Measurements from ENCODE around the gene GPAT3. TPM values are rescaled to one million over a fixed set of nuclear protein-coding genes. Genes with fewer than 3 reads are reported as not detected.

The GPAT3 gene
- total RNA-seq, 1 donor from 2014 or later, result 11.3 TPM

DNA sequence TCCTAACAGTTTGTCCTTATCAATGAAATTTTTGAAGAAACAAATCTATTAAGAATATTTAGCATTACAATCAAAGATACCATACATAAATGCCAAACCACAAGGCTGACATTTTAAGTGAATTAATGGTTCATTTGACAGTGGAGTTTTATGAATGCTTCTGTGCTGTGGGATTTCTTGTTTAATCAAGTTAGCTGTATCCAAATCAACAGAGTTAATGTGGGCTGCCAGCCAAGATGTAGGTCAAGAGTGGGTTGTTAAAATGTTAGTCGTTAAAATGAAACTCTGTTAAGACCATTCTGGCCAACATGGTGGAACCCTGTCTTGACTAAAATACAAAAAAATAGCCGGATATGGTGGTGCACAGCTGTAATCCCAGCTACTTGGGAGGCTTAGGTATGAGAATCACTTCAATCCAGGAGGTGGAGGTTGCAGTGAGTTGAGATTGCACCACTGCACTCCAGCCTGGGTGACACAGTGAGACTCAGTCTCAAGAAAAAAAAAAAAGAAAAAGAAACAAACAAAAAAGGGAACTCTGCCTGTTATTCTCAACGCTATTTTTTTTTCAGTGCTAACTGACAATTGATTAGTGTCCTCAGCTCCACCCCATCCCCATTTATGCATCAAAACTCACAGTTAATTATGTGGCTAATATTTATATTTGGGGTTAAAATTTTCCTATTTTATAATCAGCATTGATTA, 20.2 kb downstream of the GPAT3 start:
- H3K36me3 Mint-ChIP-seq, result peaks cover 4% of the 10 kb centered on the region
- H3K4me1 Mint-ChIP-seq (ENCODE audit: unreplicated experiment), result peaks cover 14% of the 10 kb centered on the region
- DNase-seq (ENCODE audit: extremely low spot score, unreplicated experiment), result no peak
- H3K27ac Mint-ChIP-seq, result no peak overlapping the region
- no peaks in the 10 kb centered on the region for H3K9me3 Mint-ChIP-seq
- peaks cover 3% of the 10 kb centered on the region for H3K27me3 Mint-ChIP-seq
- TF ChIP-seq, protein P1, sequence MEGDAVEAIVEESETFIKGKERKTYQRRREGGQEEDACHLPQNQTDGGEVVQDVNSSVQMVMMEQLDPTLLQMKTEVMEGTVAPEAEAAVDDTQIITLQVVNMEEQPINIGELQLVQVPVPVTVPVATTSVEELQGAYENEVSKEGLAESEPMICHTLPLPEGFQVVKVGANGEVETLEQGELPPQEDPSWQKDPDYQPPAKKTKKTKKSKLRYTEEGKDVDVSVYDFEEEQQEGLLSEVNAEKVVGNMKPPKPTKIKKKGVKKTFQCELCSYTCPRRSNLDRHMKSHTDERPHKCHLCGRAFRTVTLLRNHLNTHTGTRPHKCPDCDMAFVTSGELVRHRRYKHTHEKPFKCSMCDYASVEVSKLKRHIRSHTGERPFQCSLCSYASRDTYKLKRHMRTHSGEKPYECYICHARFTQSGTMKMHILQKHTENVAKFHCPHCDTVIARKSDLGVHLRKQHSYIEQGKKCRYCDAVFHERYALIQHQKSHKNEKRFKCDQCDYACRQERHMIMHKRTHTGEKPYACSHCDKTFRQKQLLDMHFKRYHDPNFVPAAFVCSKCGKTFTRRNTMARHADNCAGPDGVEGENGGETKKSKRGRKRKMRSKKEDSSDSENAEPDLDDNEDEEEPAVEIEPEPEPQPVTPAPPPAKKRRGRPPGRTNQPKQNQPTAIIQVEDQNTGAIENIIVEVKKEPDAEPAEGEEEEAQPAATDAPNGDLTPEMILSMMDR (conservative IDR thresholded peaks at IDR 0.05), result no peak
- no peak overlapping the region for H3K4me3 Mint-ChIP-seq

DNA sequence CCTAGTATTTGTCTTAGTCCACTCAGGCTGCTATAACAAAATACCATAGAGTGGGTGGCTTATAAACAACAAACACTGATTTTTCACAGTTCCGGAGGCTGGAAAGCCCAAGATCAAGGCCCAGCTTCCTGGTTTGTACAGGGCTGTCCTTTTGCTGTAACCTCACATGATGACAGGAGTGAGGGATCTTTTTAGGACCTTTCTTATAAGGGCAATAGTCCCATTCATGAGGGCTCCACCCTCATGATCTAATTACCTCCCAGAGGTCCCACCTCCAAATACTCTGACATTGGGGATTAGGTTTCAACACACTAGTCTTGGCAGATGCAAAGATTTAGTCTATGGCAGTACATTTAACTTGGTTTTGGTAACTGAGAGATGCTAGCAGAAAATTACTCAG, 20.9 kb downstream of the GPAT3 start:
- Mint-ChIP-seq H3K27ac (no peak overlapping the region), H3K36me3 (peaks cover 4% of the 10 kb centered on the region), H3K4me1 (ENCODE audit: unreplicated experiment) (peaks cover 14% of the 10 kb centered on the region), H3K4me3 (no peak overlapping the region), H3K9me3 (no peaks in the 10 kb centered on the region), H3K27me3 (peaks cover 3% of the 10 kb centered on the region)
- TF ChIP-seq, protein P1 (conservative IDR thresholded peaks at IDR 0.05), result no peak
- no peak for DNase-seq (ENCODE audit: extremely low spot score, unreplicated experiment)

DNA sequence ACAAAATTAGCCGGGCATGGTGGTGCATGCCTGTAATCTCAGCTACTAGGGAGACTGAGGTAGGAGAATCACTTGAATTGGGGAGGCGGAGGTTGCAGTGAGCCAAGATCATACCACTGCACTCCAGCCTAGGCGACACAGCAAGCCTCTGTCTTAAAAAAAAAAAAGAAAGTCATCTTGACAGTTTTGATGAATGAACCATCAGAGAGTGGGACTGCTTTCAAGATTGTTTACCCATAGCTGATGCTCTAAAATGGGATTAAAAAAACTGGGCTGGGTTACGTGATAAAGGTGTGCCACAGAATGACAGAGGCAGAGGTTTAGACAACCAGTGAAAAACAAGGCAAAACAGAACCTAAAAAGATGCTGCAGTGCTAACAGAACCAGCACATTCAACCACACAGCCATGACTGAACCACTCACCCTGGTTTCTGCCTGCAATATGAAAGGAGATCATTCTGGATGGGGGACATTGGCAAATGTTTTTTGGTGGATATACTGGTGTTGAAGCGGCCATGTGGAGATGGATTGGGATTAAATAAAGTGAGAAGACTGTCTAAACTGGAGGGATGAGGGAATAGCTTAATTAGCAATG, 22.2 kb downstream of the GPAT3 start:
- H3K36me3 Mint-ChIP-seq, result no peaks in the 10 kb centered on the region
- no peak overlapping the region for H3K4me3 Mint-ChIP-seq
- H3K9me3 Mint-ChIP-seq, result no peaks in the 10 kb centered on the region

DNA sequence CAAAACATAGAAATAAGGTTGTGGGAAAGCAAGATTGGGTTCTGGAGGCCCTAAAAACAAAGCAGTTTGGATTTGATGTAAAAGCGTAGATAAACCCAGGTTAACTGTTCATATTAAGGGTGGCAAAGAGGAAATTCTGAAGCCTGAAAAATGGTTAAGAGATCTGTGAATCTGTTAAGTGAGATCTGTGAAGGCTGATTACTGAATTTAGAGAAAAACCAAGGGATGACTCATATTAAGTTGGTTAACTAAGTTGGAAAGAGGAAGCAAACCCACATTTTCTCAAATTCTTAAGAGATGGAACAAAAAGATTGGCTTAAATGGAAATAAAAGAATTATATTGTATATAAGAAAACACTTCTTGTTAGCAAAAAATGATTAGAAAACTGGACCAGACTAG, 22.8 kb downstream of the GPAT3 start:
- no peak overlapping the region for H3K4me3 Mint-ChIP-seq
- H3K4me1 Mint-ChIP-seq (ENCODE audit: unreplicated experiment), result no peaks in the 10 kb centered on the region
- TF ChIP-seq, protein P1 (conservative IDR thresholded peaks at IDR 0.05), result no peak
- no peak for DNase-seq (ENCODE audit: extremely low spot score, unreplicated experiment)
- H3K9me3 Mint-ChIP-seq, result no peaks in the 10 kb centered on the region
- peaks cover 3% of the 10 kb centered on the region for H3K27me3 Mint-ChIP-seq
- H3K36me3 Mint-ChIP-seq, result no peaks in the 10 kb centered on the region
- H3K27ac Mint-ChIP-seq, result peak overlapping the region; percentile 24

More for the DNA sequence above, 22.2 kb downstream of the GPAT3 start:
- TF ChIP-seq, protein P1 (conservative IDR thresholded peaks at IDR 0.05), result no peak
- peaks cover 2% of the 10 kb centered on the region for H3K4me1 Mint-ChIP-seq (ENCODE audit: unreplicated experiment)
- peaks cover 3% of the 10 kb centered on the region for H3K27me3 Mint-ChIP-seq
- H3K27ac Mint-ChIP-seq, result peak overlapping the region; percentile 24
- DNase-seq (ENCODE audit: extremely low spot score, unreplicated experiment), result no peak

DNA sequence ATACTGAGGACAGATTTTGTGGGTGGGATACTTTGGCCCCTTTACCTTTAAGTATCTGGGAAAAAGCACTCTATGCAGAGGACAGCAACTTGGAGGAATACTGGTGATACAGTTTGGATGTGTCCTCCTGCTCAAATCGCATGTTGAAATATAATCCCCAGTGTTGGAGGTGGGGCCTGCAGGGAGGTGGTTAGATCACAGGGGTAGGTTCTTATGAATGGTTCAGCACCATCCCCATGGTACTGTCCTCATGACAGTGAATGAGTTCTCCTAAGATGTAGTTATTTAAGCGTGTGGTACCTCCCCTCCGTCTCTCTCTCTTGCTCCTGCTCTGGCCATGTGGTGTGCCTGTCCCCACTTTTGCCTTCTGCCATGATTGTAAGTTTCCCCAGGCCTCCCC, 24.6 kb downstream of the GPAT3 start:
- DNase-seq (ENCODE audit: extremely low spot score, unreplicated experiment), result no peak
- TF ChIP-seq, protein P1 (conservative IDR thresholded peaks at IDR 0.05), result no peak
- no peak overlapping the region for H3K4me3 Mint-ChIP-seq
- peaks cover 3% of the 10 kb centered on the region for H3K27me3 Mint-ChIP-seq
- H3K36me3 Mint-ChIP-seq, result no peaks in the 10 kb centered on the region
- no peak overlapping the region for H3K27ac Mint-ChIP-seq
- no peaks in the 10 kb centered on the region for H3K9me3 Mint-ChIP-seq
- no peaks in the 10 kb centered on the region for H3K4me1 Mint-ChIP-seq (ENCODE audit: unreplicated experiment)
